ENCODE results near the gene TGM4.
A peak's percentile ranks its signal among the peaks of the same experiment; 100 is the strongest.

The TGM4 gene

DNA sequence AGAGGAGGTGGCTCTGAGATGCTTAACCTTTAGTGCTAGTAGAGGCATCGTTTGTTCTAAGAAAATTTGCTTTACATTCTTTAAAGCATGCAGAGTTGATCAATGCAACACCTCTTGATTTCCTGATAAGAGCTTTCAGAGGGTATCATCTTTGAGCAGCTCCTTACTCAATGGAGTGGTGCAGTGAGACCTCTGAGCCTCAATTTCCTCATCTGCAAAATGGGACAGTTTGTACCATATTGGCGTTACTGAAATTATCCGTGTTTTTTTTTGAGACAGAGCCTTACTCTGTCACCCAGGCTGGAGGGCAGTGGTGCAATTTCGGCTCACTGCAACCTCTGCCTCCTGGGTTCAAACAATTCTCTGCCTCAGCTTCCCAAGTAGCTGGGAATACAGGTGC lies 14.3 kb upstream of the TGM4 start:
- Mint-ChIP-seq H3K36me3 (ENCODE audit: low read depth) (peaks cover 5% of the 10 kb centered on the region), H3K9me3 (no peaks in the 10 kb centered on the region), H3K4me1 (peaks cover 13% of the 10 kb centered on the region), H3K27me3 (ENCODE audit: low read depth) (no peaks in the 10 kb centered on the region), H3K4me3 (peak overlapping the region; percentile 52 to 78 (median 73)), H3K27ac (peak overlapping the region in 1 of 3 experiments; percentile 55)
- no peak for TF ChIP-seq CTCF (IDR thresholded peaks at IDR 0.05; ENCODE audit: unreplicated experiment in 3 of 3)

- no peak for TF ChIP-seq CTCF (IDR thresholded peaks at IDR 0.05; ENCODE audit: unreplicated experiment in 3 of 3)
- H3K4me1 Mint-ChIP-seq, result peaks cover 20% of the 10 kb centered on the region
- peak within 1 kb of the TSS; percentile 90 to 99 (median 95) for H3K27ac Mint-ChIP-seq
- H3K36me3 Mint-ChIP-seq (ENCODE audit: low read depth), result peaks cover 8% of the 10 kb centered on the region
- H3K4me3 Mint-ChIP-seq, result peak within 1 kb of the TSS; percentile 92 to 98 (median 97)
- H3K9me3 Mint-ChIP-seq, result no peaks in the 10 kb centered on the region
- no peaks in the 10 kb centered on the region for H3K27me3 Mint-ChIP-seq (ENCODE audit: low read depth)
Observed at GRCh38 chr3:44861412-44862225, 12.8 kb upstream of the TGM4 start, which contains the start of gene TMEM42. Gene TMEM42 (plus strand): TSS chr3:44861912. CDS start chr3:44861925, 13 bp downstream.

- H3K27ac Mint-ChIP-seq, result peak overlapping the region; percentile 90 to 99 (median 95)
- no peaks in the 10 kb centered on the region for H3K9me3 Mint-ChIP-seq
- peaks cover 14% of the 10 kb centered on the region for H3K36me3 Mint-ChIP-seq (ENCODE audit: low read depth)
- H3K27me3 Mint-ChIP-seq (ENCODE audit: low read depth), result no peaks in the 10 kb centered on the region
- peaks cover 20% of the 10 kb centered on the region for H3K4me1 Mint-ChIP-seq
- no peak for TF ChIP-seq CTCF (IDR thresholded peaks at IDR 0.05; ENCODE audit: unreplicated experiment in 3 of 3)
- H3K4me3 Mint-ChIP-seq, result peak overlapping the region; percentile 92 to 98 (median 97)
Observed at GRCh38 chr3:44862226-44862637, 12.2 kb upstream of the TGM4 start.

GRCh38 chr3:44865272-44866035 lies 9.0 kb upstream of the TGM4 start:
- no peaks in the 10 kb centered on the region for H3K9me3 Mint-ChIP-seq
- H3K27ac Mint-ChIP-seq, result peak overlapping the region in 2 of 3 experiments; percentile 42 to 49
- peaks cover 23% of the 10 kb centered on the region for H3K36me3 Mint-ChIP-seq (ENCODE audit: low read depth)
- H3K27me3 Mint-ChIP-seq (ENCODE audit: low read depth), result no peaks in the 10 kb centered on the region
- H3K4me3 Mint-ChIP-seq, result peak overlapping the region in 1 of 3 experiments; percentile 53
- TF ChIP-seq CTCF (IDR thresholded peaks at IDR 0.05; ENCODE audit: unreplicated experiment in 3 of 3), result no peak
- H3K4me1 Mint-ChIP-seq, result peaks cover 20% of the 10 kb centered on the region

DNA sequence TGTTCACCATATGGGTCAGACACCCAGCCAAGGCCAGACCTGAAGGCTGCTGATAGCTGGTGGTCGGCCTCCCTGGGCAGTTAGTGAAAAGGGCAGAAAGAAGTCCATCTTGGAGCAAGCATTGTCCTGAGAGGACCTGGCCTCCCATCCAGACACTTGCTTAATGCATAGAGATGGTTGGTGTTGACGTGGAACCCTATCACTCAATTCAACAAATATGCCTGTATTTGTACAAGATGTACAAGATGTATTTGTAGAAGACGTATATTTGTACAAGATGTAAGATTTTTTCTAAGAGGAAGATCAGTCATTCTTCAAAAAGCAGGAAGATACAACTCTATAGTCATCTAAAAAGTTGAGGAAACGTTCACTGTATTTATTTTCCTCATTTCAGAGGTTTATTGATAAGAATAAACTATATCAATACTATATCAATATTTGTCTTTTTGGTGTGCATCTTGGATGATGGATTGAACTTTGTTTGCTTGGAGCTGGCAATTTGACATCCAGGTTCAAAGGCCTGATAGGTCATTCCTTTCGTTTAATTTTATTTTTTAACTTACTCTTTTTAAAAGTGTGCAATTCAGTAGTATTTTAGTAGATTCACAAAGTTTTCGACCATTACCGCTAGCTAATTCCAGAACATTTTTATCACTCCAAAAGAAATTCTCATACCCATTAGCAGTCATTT lies 6.8 kb upstream of the TGM4 start:
- Mint-ChIP-seq H3K27me3 (ENCODE audit: low read depth) (no peaks in the 10 kb centered on the region), H3K4me3 (no peak overlapping the region), H3K4me1 (peaks cover 18% of the 10 kb centered on the region), H3K9me3 (no peaks in the 10 kb centered on the region), H3K27ac (no peak overlapping the region), H3K36me3 (ENCODE audit: low read depth) (peaks cover 23% of the 10 kb centered on the region)
- TF ChIP-seq CTCF (IDR thresholded peaks at IDR 0.05; ENCODE audit: unreplicated experiment in 3 of 3), result no peak

All from nephron (organoid).